ENCODE results near the gene COX11.

The COX11 gene

DNA sequence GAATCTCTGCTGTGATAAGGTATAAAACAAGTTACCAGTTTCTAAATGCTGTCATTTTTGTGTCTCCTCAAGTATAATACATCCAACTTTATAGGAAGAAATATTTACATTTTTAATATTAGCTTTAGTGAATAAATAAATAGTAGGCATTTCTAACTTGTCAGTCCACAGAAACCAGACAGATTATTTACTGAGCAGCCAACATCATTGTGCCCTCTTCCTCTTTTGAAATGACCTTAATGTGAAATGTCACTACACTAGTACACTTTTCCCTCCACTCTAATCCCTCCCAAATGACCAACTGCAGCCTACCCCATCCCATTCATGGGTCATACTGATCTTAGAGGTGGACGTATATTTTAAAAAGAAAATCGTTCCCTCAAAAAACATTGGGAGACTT lies 9.3 kb upstream of the COX11 start:
- TF ChIP-seq, protein P1, sequence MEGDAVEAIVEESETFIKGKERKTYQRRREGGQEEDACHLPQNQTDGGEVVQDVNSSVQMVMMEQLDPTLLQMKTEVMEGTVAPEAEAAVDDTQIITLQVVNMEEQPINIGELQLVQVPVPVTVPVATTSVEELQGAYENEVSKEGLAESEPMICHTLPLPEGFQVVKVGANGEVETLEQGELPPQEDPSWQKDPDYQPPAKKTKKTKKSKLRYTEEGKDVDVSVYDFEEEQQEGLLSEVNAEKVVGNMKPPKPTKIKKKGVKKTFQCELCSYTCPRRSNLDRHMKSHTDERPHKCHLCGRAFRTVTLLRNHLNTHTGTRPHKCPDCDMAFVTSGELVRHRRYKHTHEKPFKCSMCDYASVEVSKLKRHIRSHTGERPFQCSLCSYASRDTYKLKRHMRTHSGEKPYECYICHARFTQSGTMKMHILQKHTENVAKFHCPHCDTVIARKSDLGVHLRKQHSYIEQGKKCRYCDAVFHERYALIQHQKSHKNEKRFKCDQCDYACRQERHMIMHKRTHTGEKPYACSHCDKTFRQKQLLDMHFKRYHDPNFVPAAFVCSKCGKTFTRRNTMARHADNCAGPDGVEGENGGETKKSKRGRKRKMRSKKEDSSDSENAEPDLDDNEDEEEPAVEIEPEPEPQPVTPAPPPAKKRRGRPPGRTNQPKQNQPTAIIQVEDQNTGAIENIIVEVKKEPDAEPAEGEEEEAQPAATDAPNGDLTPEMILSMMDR (conservative IDR thresholded peaks at IDR 0.05; ENCODE audit: low read depth, low read length), result no peak
- no peak for DNase-seq (ENCODE audit: low read depth)

DNA sequence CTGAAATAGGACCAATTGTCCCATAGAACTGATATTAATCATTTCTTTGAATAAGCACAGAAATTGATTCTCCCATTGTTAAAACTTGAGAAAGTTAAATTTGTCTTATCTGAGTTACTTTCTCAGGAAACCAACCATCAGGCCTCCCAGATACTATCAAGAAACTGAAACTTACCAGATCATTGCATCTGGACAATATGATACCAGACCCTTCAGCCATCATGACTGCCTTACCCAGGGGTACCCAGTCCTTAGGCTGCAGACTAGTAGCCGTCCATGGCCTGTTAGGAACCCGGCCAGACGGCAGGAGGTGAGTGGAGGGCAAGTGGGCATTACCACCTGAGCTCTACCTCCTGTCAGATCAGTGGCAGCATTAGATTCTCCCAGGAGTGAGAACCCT lies 7.9 kb upstream of the COX11 start:
- TF ChIP-seq, protein P1 (conservative IDR thresholded peaks at IDR 0.05; ENCODE audit: low read depth, low read length), result no peak
- DNase-seq (ENCODE audit: low read depth), result no peak
- no peak overlapping the region for H3K4me3 ChIP-seq (ENCODE audit: low read length)

More for the DNA sequence above, 9.3 kb upstream of the COX11 start:
- no peak overlapping the region for H3K4me3 ChIP-seq (ENCODE audit: low read length)

DNA sequence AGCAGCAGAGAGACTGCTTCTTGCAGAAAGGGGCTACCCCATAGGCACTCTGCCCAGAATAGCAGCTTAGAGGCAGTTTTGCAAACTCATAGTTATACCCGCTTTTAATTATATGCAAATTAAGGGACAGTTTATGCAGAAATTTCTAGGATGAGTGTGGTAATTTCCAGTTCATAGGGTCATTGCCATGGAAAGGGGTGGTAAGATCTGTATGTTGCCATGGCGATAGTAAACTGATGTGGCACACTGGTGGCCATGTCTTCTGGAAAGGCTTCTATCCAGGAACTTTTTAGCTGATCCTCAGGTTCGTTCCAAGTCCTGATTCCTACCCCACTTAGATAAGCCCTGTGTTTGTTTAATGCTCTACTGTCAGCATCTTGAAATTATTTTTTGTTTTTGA lies 6.3 kb upstream of the COX11 start:
- no peak overlapping the region for H3K4me3 ChIP-seq (ENCODE audit: low read length)
- TF ChIP-seq, protein P1 (conservative IDR thresholded peaks at IDR 0.05; ENCODE audit: low read depth, low read length), result no peak
- no peak for DNase-seq (ENCODE audit: low read depth)

DNA sequence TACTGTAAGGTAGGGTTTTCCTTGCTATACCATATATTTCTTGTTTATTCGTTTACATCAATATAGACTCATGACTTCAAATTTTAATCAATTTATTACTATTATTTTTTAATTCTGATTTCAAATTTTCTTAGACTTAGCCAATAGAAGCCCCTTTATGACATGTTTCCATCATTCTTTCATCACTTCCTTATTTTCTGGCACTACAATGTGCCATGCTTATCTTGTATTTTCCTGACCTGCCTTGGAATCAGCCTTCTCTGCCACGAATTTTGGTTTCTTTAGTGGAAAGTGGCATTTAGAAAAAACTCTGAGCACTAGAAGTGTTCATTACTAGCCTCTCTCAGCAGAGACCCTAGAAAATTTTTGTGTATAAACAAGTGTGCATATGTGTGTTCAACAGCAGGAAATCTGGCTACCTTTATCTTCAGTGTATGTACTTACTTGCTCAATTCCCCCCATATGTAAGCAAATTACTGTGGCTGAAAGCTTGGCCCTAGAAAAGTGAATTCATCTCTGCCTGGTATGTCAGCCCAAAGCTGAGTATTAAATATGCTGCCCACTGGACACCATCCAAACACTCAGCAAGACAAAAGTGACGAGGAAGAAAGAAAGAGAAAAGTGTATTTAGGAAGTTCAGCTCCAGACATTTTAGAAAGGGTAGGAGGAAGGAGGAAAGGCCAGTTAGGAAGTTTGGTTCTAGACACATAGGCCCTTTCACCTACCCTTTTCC lies 4.1 kb upstream of the COX11 start:
- TF ChIP-seq, protein P1 (conservative IDR thresholded peaks at IDR 0.05; ENCODE audit: low read depth, low read length), result no peak
- no peak for DNase-seq (ENCODE audit: low read depth)
- no peak overlapping the region for H3K4me3 ChIP-seq (ENCODE audit: low read length)

DNA sequence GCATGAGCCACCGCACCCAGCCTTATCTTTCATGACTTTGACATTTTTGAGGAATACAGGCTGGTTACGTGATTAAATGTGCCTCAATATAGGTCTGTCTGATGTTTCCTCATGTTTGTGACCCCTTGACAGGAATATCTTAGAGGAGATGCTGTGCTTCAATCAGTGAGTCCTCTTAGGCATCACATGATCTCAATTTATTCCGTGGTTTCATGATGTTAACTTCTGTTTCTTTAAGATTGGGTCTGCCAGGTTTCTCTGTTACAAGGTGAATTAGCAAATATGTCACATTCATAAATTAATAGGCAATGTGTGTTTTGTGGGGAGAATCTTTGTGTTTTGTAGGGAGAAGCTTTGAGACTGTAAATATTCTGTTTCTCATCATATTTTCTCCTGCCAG lies 3.4 kb upstream of the COX11 start:
- no peak for DNase-seq (ENCODE audit: low read depth)
- H3K4me3 ChIP-seq (ENCODE audit: low read length), result no peak overlapping the region
- TF ChIP-seq, protein P1 (conservative IDR thresholded peaks at IDR 0.05; ENCODE audit: low read depth, low read length), result no peak

DNA sequence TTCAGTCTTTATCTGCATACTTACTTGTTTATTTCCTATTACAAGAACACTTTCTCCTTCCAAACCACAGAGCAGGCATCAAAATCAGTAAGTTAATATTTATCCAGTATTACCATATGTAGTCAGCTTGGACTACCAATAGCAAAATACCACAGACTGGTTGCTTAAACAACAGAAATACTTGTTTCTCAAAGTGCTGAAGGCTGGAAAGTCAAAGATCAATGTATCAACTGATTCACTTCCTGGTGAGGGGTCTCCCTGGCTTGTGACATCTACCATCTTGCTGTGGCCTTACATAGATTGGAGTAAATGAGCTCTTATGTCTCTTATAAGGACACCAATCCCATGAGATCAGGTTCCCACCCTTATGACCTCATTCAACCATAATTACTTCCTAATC lies 2.7 kb upstream of the COX11 start:
- DNase-seq (ENCODE audit: low read depth), result no peak
- TF ChIP-seq, protein P1 (conservative IDR thresholded peaks at IDR 0.05; ENCODE audit: low read depth, low read length), result no peak
- H3K4me3 ChIP-seq (ENCODE audit: low read length), result no peak overlapping the region
